Muscle of leg (tissue), 11 donors: ENCODE data around the gene SYK. TPM values are rescaled to one million over a fixed set of nuclear protein-coding genes. Genes with fewer than 3 reads are reported as not detected.
A peak's percentile ranks its signal among the peaks of the same experiment; 100 is the strongest.

Experiments
- DNase-seq: peaks from one replicate; pipeline ENCODE4 v3.0.0; 2013
- H3K27ac ChIP-seq: one replicate; pipeline ENCODE4 v1.5.1; 2013; ENCODE audit warnings: mild to moderate bottlenecking, low read length, control low read depth
- H3K27me3 ChIP-seq: one replicate; pipeline ENCODE4 v1.6.1; 2013; ENCODE audit warnings: low read length; ENCODE audit not compliant: control insufficient read depth, insufficient read depth
- H3K36me3 ChIP-seq: one replicate; pipeline ENCODE4 v1.6.1; 2013; ENCODE audit warnings: low read length; ENCODE audit not compliant: control insufficient read depth, insufficient read depth
- H3K4me1 ChIP-seq: one replicate; pipeline ENCODE4 v1.6.1; 2013; ENCODE audit warnings: low read length; ENCODE audit not compliant: control insufficient read depth, insufficient read depth
- H3K4me3 ChIP-seq: one replicate; pipeline ENCODE4 v1.5.1; 2013; ENCODE audit warnings: low read length, control low read depth
- H3K9me3 ChIP-seq: replicated peaks from 2 replicates; pipeline ENCODE4 v1.6.1; 2013; ENCODE audit warnings: low read depth, low read length; ENCODE audit not compliant: control insufficient read depth
- WGBS: methylation state at CpG from one replicate; pipeline ENCODE4 v1.1.5; 2013; ENCODE audit warnings: missing lambda C conversion rate; ENCODE audit not compliant: insufficient coverage; 5-methylcytosine and 5-hydroxymethylcytosine counted together
- polyA plus RNA-seq, 8 donors: library from polyadenylated mRNA; unstranded; fragments of 120-200 nt; gene quantifications; one replicate each; pipeline versions ENCODE4 v1.2.1 to v1.2.3, GENCODE V29; 2013; ENCODE audit warnings: inconsistent platforms in 1 of 8, low replicate concordance in 1 of 8; ENCODE audit not compliant: insufficient read length in 8 of 8, insufficient read depth in 1 of 8
- total RNA-seq: library from RNA; stranded (reverse); fragments of 120-200 nt; gene quantifications from one replicate; pipeline ENCODE4 v1.2.4, GENCODE V29; 2013

Gene SYK
- total and polyA plus RNA-seq, 9 donors, result 2.3 to 5.1 (median 3.4) TPM

GRCh38 chr9:90909747-90910283, 108.2 kb downstream of the SYK start:
- Histone ChIP-seq H3K4me3 (no peak overlapping the region), H3K9me3 (no peaks in the 10 kb centered on the region), H3K27me3 (peaks cover 3% of the 10 kb centered on the region), H3K27ac (no peak overlapping the region), H3K36me3 (no peaks in the 10 kb centered on the region), H3K4me1 (peaks cover 10% of the 10 kb centered on the region)
- DNase-seq, result no peak
- WGBS, result no CpG with 5 or more reads among the region's 3 CpGs

- no peak overlapping the region for H3K27ac ChIP-seq
- no peaks in the 10 kb centered on the region for H3K27me3 ChIP-seq
- H3K36me3 ChIP-seq, result no peaks in the 10 kb centered on the region
- 90% methylated on average over 14 of the region's 14 CpGs for WGBS
- H3K4me1 ChIP-seq, result peaks cover 11% of the 10 kb centered on the region
- H3K9me3 ChIP-seq, result no peaks in the 10 kb centered on the region
- H3K4me3 ChIP-seq, result no peak overlapping the region
- no peak for DNase-seq
Measured at GRCh38 chr9:90914196-90914595, 112.6 kb downstream of the SYK start.

DNA sequence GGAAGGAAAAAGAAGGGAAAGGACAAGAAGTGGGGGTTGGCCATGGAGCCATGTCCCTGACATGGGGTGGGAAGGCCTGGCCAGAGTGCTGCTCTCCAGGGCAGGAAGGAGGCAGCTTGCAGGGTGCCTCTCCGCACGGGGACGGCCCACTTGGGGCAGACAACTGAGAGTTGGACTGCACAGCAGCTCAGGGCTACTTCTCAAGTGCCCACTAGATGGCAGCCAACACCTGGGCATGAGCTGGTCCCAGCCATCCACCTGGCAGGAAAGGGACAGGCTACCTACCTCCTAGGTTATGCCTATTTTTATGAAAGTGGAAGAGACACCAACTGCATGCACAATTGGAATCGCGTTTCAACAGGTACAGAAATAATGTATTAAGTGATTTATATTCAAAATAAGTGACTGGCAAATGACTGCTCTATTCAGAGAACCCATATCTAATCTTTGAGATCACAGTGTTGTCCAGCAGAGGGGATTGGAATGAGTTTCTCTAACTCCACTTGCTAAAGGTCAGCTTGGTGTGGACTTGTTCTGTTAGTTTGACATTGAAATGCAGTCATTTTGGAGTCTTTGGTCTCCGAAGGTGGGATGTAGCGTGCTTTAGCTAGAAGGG, 113.4 kb downstream of the SYK start:
- DNase-seq, result peak; percentile 70
- Histone ChIP-seq H3K27ac (no peak overlapping the region), H3K9me3 (no peaks in the 10 kb centered on the region), H3K27me3 (no peaks in the 10 kb centered on the region), H3K4me1 (peaks cover 15% of the 10 kb centered on the region), H3K4me3 (no peak overlapping the region), H3K36me3 (no peaks in the 10 kb centered on the region)
- WGBS, result 20% methylated on average over 5 of the region's 7 CpGs

- Histone ChIP-seq H3K27me3 (no peaks in the 10 kb centered on the region), H3K4me1 (peaks cover 17% of the 10 kb centered on the region), H3K27ac (no peak overlapping the region), H3K9me3 (no peaks in the 10 kb centered on the region), H3K4me3 (no peak overlapping the region), H3K36me3 (no peaks in the 10 kb centered on the region)
- no peak for DNase-seq
- 70% methylated on average over 2 of the region's 6 CpGs for WGBS
Measured at GRCh38 chr9:90915693-90916092, 114.1 kb downstream of the SYK start.

DNA sequence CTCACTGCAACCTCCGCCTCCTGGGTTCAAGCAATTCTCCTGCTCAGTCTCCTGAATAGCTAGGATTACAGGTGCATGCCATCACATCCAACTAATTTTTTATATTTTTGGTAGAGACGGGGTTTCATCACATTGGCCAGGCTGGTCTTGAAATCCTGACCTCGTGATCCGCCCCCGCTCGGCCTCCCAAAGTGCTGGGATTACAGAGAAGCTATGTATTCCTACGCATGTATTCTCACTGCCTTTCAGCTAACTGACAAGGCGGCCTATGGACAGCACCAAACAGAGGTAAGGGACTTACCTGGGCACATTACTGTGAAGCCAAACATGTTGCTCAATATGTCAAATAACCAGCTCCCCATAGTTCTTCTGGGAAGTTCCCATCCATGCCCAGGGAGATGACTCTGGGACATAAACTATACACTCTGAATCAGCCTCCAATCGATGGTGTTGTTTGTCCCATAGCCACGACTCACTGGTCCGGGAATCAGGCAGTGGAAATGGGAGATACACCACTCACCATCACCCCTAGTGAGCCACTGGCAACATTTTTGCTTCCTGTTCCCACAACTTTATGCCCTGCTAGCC, 114.6 kb downstream of the SYK start:
- no peaks in the 10 kb centered on the region for H3K9me3 ChIP-seq
- H3K27ac ChIP-seq, result no peak overlapping the region
- no peak overlapping the region for H3K4me3 ChIP-seq
- peaks cover 18% of the 10 kb centered on the region for H3K4me1 ChIP-seq
- WGBS, result 86% methylated on average over 7 of the region's 11 CpGs
- no peaks in the 10 kb centered on the region for H3K27me3 ChIP-seq
- no peak for DNase-seq
- H3K36me3 ChIP-seq, result no peaks in the 10 kb centered on the region

DNA sequence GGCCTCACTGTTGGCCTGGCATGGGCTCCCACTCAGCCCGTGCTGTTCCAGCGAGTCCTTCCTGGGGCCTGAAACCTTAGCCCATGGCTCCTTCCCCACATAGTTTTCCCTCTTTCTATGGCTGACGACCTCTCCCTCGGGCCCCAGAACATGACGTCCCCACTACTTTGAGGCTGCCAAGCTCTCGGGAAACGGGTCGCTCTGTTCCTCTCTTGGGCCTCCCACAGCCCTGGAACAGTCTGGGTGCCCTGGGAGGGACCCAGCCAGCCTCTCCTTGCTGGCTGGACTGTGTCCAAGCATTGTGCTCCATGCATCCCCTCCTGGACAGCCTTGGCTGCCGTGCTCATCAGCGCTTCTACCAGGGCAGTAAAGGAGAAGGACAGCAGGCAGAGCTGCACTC, 118.3 kb downstream of the SYK start:
- Histone ChIP-seq H3K27me3 (no peaks in the 10 kb centered on the region), H3K4me1 (peaks cover 11% of the 10 kb centered on the region), H3K9me3 (no peaks in the 10 kb centered on the region), H3K4me3 (no peak overlapping the region), H3K27ac (no peak overlapping the region), H3K36me3 (no peaks in the 10 kb centered on the region)
- DNase-seq, result no peak
- 52% methylated on average over 8 of the region's 10 CpGs for WGBS

GRCh38 chr9:90921104-90921503, 119.5 kb downstream of the SYK start:
- H3K27ac ChIP-seq, result no peak overlapping the region
- peaks cover 11% of the 10 kb centered on the region for H3K4me1 ChIP-seq

GRCh38 chr9:90921969-90922368, 120.3 kb downstream of the SYK start:
- H3K4me1 ChIP-seq, result peaks cover 11% of the 10 kb centered on the region
- no peak overlapping the region for H3K27ac ChIP-seq
- H3K9me3 ChIP-seq, result no peaks in the 10 kb centered on the region
- WGBS, result 78% methylated on average over 5 of the region's 7 CpGs
- H3K27me3 ChIP-seq, result no peaks in the 10 kb centered on the region
- no peak for DNase-seq
- H3K36me3 ChIP-seq, result no peaks in the 10 kb centered on the region
- H3K4me3 ChIP-seq, result no peak overlapping the region

More at GRCh38 chr9:90921104-90921503, 119.5 kb downstream of the SYK start:
- H3K27me3 ChIP-seq, result no peaks in the 10 kb centered on the region
- H3K9me3 ChIP-seq, result no peaks in the 10 kb centered on the region
- WGBS, result 47% methylated on average over 7 of the region's 8 CpGs
- peak; percentile 39 for DNase-seq
- H3K36me3 ChIP-seq, result no peaks in the 10 kb centered on the region
- H3K4me3 ChIP-seq, result no peak overlapping the region

DNA sequence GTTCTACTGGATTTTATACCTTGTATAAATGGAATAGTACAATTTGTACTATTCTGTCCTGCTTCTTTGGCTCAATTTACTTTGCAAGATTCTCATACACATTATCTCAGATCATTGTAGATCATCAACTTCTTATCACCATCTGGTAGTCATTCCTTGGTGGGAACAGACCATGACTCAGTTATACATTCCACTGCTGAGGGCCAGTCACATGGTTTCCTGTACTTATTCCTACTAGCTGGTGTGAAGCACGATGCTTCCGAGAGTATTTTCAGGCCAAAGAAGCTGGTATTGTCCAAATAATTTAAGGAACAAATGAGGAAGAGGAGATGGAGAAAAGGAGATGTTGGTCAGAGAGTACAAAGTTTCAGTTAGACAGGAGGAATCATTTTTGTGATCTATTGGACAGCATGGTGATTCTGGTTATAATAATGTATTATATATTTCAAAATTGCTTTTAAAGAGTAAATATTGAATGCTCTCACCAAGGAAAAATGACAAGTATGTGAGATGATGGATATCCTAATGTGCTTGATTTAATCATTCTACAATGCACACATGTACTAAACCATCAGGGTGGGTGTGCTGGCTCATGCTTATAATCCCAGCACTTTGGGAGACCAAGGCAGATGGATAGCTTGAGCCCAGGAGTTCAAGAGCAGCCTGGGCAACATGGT, 124.1 kb downstream of the SYK start:
- Histone ChIP-seq H3K9me3 (no peaks in the 10 kb centered on the region), H3K36me3 (no peaks in the 10 kb centered on the region), H3K4me3 (no peak overlapping the region), H3K4me1 (peaks cover 5% of the 10 kb centered on the region), H3K27ac (no peak overlapping the region), H3K27me3 (peaks cover 2% of the 10 kb centered on the region)
- no CpG with 5 or more reads among the region's 2 CpGs for WGBS
- DNase-seq, result no peak

DNA sequence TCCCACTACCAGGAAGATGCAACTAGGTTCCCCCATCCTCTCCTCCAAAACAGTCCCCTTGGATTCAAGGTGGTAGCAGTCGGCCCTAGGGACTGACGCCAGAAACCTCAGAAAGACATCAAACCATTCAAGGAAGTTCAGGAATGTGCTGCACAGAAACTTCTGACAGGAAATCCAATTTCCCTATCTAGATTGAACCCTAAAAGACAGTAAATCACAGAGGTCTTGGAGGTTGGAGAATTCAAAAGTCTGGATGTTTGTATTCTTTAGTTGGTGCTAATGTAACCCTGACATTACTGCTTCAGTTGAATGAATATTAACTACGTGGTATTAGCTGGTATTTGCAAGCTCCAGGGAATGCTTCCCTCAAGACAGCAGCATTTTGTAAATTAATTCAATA, 125.3 kb downstream of the SYK start:
- no peaks in the 10 kb centered on the region for H3K9me3 ChIP-seq
- DNase-seq, result no peak
- peaks cover 2% of the 10 kb centered on the region for H3K27me3 ChIP-seq
- WGBS, result 8% methylated on average over 2 of the region's 3 CpGs
- H3K4me3 ChIP-seq, result no peak overlapping the region
- H3K36me3 ChIP-seq, result no peaks in the 10 kb centered on the region
- H3K27ac ChIP-seq, result no peak overlapping the region
- no peaks in the 10 kb centered on the region for H3K4me1 ChIP-seq
